Measurements from ENCODE around the gene CDK5RAP1.

The CDK5RAP1 gene

DNA sequence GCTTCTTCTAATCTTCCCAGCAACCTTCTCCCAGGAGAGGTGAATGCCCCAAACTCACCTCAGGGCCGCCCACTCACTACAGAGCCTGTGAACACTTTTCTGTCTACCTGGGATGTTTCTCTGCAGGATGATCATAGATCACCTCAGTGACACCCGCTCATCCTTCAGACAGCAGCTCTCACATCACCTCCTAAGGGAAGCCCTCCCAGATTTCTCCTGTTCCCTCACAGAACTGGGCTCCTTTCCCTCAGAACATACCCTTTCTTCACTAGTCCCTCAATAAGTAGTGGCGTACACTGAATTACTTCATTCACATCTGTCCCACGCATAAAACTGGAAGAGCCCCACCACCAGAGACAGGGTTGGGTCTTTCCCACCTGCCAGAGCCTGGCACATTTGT, 57.8 kb downstream of the CDK5RAP1 start:
- no peak overlapping the region for H3K4me3 ChIP-seq (ENCODE audit: low read length)
- no peak for DNase-seq (ENCODE audit: low read depth, low spot score)

DNA sequence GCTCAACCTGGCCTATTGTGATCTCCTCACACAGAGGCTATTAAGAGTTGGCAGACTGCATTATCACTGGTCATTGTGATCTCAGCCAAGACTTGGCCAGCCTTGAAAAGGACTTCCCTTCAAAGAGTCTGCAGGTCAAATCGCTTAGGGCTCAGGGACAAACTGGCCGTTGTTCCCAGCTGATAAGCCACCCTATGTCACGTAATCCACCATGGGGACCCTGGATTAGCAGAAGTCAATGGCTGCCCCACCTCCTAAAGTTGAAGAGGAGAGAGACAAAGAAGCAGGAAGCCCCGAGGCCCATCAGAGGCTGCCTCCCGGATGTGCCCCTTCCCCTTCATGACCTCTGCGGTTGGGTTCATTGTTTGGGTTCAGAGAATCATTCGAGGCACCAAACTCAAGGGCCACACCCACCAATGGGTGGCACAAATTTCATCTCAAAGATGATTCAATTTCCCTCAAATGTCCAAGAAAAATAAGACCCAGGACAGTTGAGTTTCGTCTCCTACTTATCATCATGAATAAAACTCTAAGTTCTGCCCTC, 61.7 kb downstream of the CDK5RAP1 start:
- DNase-seq (ENCODE audit: low read depth, low spot score) = no peak
- no peak overlapping the region for H3K4me3 ChIP-seq (ENCODE audit: low read length)

GRCh38 chr20:33338467-33339258, 62.7 kb downstream of the CDK5RAP1 start:
- DNase-seq (ENCODE audit: low read depth, low spot score) = no peak
- H3K4me3 ChIP-seq (ENCODE audit: low read length) = no peak overlapping the region

DNA sequence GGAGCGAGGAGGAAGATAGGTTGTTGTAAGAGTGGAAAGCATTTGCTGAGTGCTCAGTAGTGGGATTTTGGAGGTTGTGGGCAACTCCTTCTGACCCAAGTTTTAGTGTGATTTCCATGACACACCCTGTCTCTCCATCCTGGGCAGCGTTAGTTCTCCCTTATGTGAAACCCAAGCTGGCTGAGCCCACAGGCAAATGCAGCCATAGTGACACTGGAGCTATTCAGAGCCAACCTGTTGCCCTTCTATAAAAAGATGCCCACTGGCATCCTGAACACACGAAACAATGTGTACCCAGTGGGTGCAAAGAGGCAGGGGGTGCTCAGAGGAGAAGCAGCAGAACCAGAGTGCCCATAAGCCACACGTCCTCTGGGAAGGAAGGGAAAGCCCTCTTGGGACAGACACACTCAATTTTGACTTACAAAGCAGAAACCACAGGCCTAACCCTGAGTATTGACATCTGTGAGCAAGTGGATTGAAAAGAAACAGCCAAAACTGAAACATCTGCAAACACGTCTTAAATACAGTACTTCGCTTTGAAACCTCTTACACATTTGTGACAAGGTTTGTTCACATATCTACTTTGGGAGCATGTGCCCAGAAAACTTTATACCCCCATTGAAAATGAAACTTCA, 63.7 kb downstream of the CDK5RAP1 start:
- H3K4me3 ChIP-seq (ENCODE audit: low read length) = no peak overlapping the region
- peak; percentile 30 for DNase-seq (ENCODE audit: low read depth, low spot score)

GRCh38 chr20:33337119-33337518, 64.2 kb downstream of the CDK5RAP1 start:
- no peak overlapping the region for H3K4me3 ChIP-seq (ENCODE audit: low read length)
- no peak for DNase-seq (ENCODE audit: low read depth, low spot score)

DNA sequence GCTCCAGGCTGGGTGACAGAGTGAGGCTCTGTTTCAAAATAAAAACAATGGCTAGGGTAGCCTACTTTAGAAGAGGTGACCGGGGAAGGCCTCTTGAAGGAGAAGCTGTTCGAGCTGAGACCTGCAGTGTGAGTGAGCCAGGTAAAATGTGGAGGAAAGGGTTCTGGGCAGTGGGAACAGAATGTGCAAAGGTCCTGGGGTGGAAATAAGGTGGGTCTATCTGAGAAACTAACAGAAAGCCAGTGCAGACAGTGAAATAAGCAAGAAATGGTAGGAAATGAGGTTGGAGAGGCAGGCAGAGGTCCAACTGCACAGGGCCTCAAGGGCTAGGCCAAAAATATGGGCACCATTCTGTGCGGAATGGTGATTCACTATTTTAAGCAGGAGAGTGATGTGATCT, 64.9 kb downstream of the CDK5RAP1 start:
- DNase-seq (ENCODE audit: low read depth, low spot score) = no peak
- no peak overlapping the region for H3K4me3 ChIP-seq (ENCODE audit: low read length)

GRCh38 chr20:33334111-33334510, 67.2 kb downstream of the CDK5RAP1 start:
- DNase-seq (ENCODE audit: low read depth, low spot score) = no peak
- H3K4me3 ChIP-seq (ENCODE audit: low read length) = no peak overlapping the region

DNA sequence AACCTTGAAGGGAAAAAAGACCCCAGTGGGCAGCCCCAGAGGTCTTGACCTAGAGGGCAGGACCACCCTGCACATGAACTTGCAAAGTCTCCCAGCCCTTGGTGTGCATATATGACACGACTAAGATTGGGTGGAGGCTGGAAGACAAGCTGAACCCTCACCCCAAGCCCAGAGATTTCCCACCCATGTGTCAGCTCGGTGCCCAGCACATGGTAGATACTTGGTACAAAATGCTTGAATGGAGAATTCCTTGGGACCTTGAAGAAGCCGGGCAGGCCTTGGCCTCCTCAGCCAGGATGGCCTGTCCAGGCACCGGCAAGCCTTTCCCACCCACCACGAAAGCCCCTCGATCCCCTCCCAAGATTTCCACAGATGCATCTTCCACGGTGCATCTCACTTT, 67.7 kb downstream of the CDK5RAP1 start:
- H3K4me3 ChIP-seq (ENCODE audit: low read length) = no peak overlapping the region
- DNase-seq (ENCODE audit: low read depth, low spot score) = no peak

GRCh38 chr20:33332905-33333456, 68.3 kb downstream of the CDK5RAP1 start:
- no peak overlapping the region for H3K4me3 ChIP-seq (ENCODE audit: low read length)
- no peak for DNase-seq (ENCODE audit: low read depth, low spot score)

GRCh38 chr20:33328157-33329137, 72.9 kb downstream of the CDK5RAP1 start:
- no peak overlapping the region for H3K4me3 ChIP-seq (ENCODE audit: low read length)
- no peak for DNase-seq (ENCODE audit: low read depth, low spot score)

DNA sequence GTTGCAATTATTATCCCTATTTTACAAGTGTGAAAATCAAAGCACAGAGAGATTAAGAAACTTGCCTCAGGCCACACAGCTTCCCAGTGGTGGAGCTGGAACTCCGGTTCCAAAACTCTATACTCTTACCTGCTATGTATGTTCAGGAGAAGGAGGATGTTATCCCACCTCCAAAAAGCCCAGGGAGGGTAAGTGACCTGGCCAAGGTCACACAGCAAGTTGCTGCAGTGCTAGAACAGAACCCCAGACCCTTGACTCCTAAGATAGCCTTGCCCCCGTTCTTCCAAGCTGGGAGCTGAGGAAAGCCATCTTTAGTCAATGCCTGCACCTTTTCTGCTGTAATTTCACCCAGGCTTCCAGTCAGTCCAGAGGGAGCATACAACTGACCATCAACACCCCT, 76.0 kb downstream of the CDK5RAP1 start:
- no peak for DNase-seq (ENCODE audit: low read depth, low spot score)
- no peak overlapping the region for H3K4me3 ChIP-seq (ENCODE audit: low read length)

DNA sequence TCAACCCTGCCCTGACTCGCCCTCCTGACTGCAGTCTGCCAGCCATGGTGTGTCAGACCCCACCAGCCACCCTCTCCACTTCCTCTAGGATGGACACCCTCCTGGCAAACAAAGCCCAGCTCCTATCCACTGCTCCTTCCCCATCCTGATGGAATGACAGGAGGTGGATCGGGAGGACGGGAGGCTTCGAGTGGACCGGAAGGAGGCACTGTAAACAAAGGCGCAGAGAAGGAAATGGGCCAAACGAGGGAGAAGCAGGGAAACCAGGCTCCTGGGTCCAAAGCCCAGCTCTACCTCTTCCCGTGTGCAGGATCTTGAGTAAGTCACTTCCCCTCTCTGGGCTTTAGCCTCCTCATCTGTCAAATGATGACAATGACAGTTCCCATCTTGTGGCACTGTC, 78.1 kb downstream of the CDK5RAP1 start:
- no peak overlapping the region for H3K4me3 ChIP-seq (ENCODE audit: low read length)

GRCh38 chr20:33322456-33322855, 78.9 kb downstream of the CDK5RAP1 start:
- H3K4me3 ChIP-seq (ENCODE audit: low read length) = no peak overlapping the region
- no peak for DNase-seq (ENCODE audit: low read depth, low spot score)

More for the DNA sequence above, 78.1 kb downstream of the CDK5RAP1 start:
- DNase-seq (ENCODE audit: low read depth, low spot score) = no peak

- H3K4me3 ChIP-seq (ENCODE audit: low read length) = no peak overlapping the region
- DNase-seq (ENCODE audit: low read depth, low spot score) = no peak
These were observed 81.3 kb downstream of the CDK5RAP1 start for GRCh38 chr20:33320006-33320405.

DNA sequence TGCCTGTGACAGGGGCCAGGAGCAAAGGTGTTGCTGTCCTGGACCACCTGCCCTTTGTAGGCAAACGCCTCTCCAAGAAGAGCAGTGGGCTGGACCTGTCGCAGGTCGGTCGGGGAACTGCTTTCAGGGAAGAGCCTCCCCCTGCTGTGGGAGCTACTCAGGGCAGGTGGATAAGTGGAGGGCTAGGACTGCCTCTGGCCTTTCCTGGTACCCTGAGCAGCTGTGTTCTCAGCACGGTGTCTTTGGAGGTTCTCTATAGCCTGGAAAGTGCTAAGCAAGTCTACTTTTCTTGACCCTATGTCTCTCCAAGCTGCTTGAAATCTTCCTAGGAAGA, 83.3 kb downstream of the CDK5RAP1 start:
- DNase-seq (ENCODE audit: low read depth, low spot score) = no peak
- no peak overlapping the region for H3K4me3 ChIP-seq (ENCODE audit: low read length)

GRCh38 chr20:33317424-33318095, 83.8 kb downstream of the CDK5RAP1 start:
- no peak overlapping the region for H3K4me3 ChIP-seq (ENCODE audit: low read length)

DNA sequence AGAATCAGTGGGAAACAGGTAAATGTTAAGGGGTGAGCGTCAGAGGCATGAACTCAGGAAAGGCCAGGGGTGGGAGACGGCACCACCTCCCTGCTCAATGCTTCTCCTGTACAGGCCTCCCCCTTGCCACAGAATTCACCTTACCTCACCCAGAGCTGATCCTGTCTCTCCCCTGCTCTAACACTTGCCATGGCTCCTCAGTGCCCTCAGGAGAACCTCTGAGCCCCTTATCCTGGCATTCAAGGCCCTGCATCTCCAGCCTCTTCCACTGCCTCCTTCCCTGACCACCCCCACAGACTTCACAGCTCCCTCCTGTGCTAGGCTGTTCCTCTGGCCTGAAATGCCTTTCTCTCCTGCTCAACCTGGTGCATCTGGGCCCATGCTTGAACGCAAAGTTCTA, 84.4 kb downstream of the CDK5RAP1 start:
- H3K4me3 ChIP-seq (ENCODE audit: low read length) = no peak overlapping the region
- no peak for DNase-seq (ENCODE audit: low read depth, low spot score)

More at GRCh38 chr20:33317424-33318095, 83.8 kb downstream of the CDK5RAP1 start:
- DNase-seq (ENCODE audit: low read depth, low spot score) = no peak

GRCh38 chr20:33316343-33316742, 85.0 kb downstream of the CDK5RAP1 start:
- no peak for DNase-seq (ENCODE audit: low read depth, low spot score)

More at GRCh38 chr20:33316343-33316742, 85.0 kb downstream of the CDK5RAP1 start:
- no peak overlapping the region for H3K4me3 ChIP-seq (ENCODE audit: low read length)
